ENCODE data around the gene RNF213.
A peak's percentile ranks its signal among the peaks of the same experiment; 100 is the strongest.

The RNF213 gene

DNA sequence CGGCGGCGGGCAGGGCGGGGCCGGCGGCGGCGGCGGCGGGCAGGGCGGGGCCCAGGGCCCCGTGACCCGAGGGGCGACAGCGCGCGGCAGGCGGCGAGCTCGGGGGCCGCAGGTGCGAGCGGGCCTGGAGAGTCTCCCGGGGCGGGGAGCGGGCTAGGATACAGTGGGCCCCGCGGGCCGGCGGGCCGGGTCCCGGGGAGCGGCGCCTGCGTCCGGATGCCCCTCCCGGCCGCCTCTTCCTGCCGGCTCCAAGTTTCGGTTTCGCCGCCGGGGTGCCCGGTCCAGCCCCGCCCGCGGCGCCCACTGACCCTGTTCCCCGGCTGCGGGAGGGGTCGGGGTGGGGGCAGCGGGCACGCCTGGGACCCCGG lies at the start of gene RNF213:
TSS of gene RNF213 (plus strand) at position 62 of the 368 bp plus-strand sequence. CDS start 2,830 bp downstream, outside the sequence.
- Histone ChIP-seq H3K4me3 (ENCODE audit: low read depth in 1 of 2, low read length in 2 of 2) (peak within 1 kb of the TSS; percentile 88 to 99), H3K9ac (ENCODE audit: low read length) (peak within 1 kb of the TSS; percentile 53), H3K27ac (ENCODE audit: low read depth, low read length) (peak within 1 kb of the TSS; percentile 97), H3K27me3 (ENCODE audit: control insufficient read depth in 1 of 2, insufficient read depth in 2 of 2, low read length in 2 of 2) (no peaks in the 10 kb centered on the region), H3K36me3 (ENCODE audit: insufficient read depth, low read length) (no peaks in the 10 kb centered on the region), H3K9me3 (ENCODE audit: low read length) (no peaks in the 10 kb centered on the region), H3K4me1 (ENCODE audit: insufficient read depth, low read length) (peaks cover 33% of the 10 kb centered on the region)

DNA sequence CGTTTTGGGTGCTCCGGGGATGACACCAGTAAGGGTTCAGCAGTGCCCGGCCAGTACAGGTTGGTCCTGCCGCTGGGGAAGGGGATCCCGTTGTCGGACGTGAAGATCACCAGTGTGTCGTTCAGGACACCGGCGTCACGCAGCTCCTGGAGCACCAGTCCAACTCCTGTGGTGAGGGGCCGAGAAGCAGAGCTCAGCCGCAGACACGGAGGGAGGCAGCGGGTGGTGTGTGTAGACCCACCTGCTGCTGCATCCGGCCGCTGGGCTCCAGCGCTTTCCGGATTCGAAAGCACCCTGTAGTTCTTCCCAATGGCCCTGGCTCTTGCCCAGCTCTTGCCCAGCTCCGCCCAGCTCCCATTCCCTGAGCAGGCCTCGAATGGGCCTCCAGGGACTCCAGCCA lies 48.5 kb upstream of the RNF213 start:
- Histone ChIP-seq H3K9me3 (ENCODE audit: low read length) (no peaks in the 10 kb centered on the region), H3K4me3 (ENCODE audit: low read depth in 1 of 2, low read length in 2 of 2) (no peak overlapping the region), H3K9ac (ENCODE audit: low read length) (no peak overlapping the region), H3K27ac (ENCODE audit: low read depth, low read length) (no peak overlapping the region), H3K27me3 (ENCODE audit: control insufficient read depth in 1 of 2, insufficient read depth in 2 of 2, low read length in 2 of 2) (no peaks in the 10 kb centered on the region), H3K36me3 (ENCODE audit: insufficient read depth, low read length) (peaks cover 23% of the 10 kb centered on the region), H3K4me1 (ENCODE audit: insufficient read depth, low read length) (no peaks in the 10 kb centered on the region)

DNA sequence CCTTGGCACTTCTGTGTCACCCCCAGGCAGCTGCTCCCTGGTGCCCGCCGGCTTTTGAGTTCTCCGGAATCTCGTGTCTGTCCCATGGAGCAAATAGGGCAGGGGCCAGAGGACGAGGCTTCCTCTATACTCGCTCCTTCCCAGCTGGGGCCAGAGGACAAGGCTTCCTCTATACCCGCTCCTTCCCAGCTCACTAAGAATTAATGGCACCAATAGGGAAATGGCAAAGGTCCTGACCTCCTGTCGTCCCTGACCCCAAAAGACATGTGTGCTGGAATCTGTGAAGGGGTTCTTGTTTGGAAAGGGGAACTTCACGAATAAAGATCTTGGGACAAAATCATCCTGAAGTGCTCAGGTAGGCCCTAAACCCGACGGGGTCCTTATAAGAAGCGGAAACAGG lies 48.1 kb upstream of the RNF213 start:
- no peak overlapping the region for H3K27ac ChIP-seq (ENCODE audit: low read depth, low read length)
- H3K36me3 ChIP-seq (ENCODE audit: insufficient read depth, low read length), result peaks cover 27% of the 10 kb centered on the region

DNA sequence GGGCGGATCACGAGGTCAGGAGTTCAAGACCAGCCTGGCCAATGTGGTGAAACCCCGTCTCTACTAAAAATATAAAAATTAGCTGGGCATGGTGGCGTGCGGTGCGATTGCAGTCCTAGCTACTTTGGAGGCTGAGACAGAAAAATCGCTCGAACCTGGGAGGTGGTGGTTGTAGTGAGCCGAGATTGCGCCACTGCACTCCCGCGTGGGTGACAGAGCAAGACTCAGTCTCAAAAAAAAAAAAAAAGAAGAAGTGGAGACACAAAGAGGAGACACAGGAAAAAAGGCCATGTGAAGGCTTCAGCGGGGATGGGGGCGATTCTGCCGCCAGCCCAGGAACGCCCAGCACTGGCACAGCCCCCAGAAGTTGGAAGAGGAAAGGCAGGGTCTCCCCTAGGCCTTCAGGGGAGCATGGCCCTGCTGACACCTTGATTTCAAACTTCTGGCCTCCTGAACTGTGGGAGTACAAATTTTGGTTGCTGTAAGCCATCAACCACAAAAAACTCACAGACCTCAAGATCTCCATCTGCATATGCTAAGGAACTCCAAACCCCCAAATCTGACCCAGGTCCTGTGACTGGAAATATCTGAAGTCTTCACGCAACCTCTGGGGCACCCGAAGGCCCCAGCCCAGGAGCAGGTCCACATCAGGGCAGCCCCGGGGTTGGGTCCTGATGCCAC lies 47.5 kb upstream of the RNF213 start:
- no peak overlapping the region for H3K9ac ChIP-seq (ENCODE audit: low read length)
- no peak overlapping the region for H3K27ac ChIP-seq (ENCODE audit: low read depth, low read length)
- no peaks in the 10 kb centered on the region for H3K27me3 ChIP-seq (ENCODE audit: control insufficient read depth in 1 of 2, insufficient read depth in 2 of 2, low read length in 2 of 2)
- no peaks in the 10 kb centered on the region for H3K9me3 ChIP-seq (ENCODE audit: low read length)
- H3K36me3 ChIP-seq (ENCODE audit: insufficient read depth, low read length), result peaks cover 32% of the 10 kb centered on the region
- no peaks in the 10 kb centered on the region for H3K4me1 ChIP-seq (ENCODE audit: insufficient read depth, low read length)
- no peak overlapping the region for H3K4me3 ChIP-seq (ENCODE audit: low read depth in 1 of 2, low read length in 2 of 2)

More for the DNA sequence above, 48.1 kb upstream of the RNF213 start:
- Histone ChIP-seq H3K27me3 (ENCODE audit: control insufficient read depth in 1 of 2, insufficient read depth in 2 of 2, low read length in 2 of 2) (no peaks in the 10 kb centered on the region), H3K4me1 (ENCODE audit: insufficient read depth, low read length) (no peaks in the 10 kb centered on the region), H3K4me3 (ENCODE audit: low read depth in 1 of 2, low read length in 2 of 2) (no peak overlapping the region), H3K9ac (ENCODE audit: low read length) (no peak overlapping the region), H3K9me3 (ENCODE audit: low read length) (no peaks in the 10 kb centered on the region)

DNA sequence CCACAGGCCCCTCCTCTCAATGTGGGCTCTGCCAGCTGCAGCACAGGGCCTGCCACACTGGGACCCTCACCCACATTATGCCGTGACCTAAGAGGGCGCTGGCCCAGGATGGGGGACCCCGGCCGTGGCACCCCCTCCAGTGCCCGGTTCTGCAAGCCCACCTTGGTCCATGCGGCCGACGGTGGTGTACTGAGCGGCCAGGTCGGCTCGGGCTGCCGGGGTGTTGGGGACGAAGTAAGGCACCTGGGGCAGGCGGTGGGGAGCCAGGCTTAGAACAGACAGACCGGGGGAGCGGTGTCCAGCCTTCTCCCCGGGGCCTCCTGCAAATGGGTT lies 47.0 kb upstream of the RNF213 start:
- Histone ChIP-seq H3K4me3 (ENCODE audit: low read depth in 1 of 2, low read length in 2 of 2) (no peak overlapping the region), H3K36me3 (ENCODE audit: insufficient read depth, low read length) (peaks cover 32% of the 10 kb centered on the region), H3K9ac (ENCODE audit: low read length) (no peak overlapping the region), H3K27ac (ENCODE audit: low read depth, low read length) (no peak overlapping the region), H3K27me3 (ENCODE audit: control insufficient read depth in 1 of 2, insufficient read depth in 2 of 2, low read length in 2 of 2) (no peaks in the 10 kb centered on the region), H3K9me3 (ENCODE audit: low read length) (no peaks in the 10 kb centered on the region), H3K4me1 (ENCODE audit: insufficient read depth, low read length) (no peaks in the 10 kb centered on the region)

DNA sequence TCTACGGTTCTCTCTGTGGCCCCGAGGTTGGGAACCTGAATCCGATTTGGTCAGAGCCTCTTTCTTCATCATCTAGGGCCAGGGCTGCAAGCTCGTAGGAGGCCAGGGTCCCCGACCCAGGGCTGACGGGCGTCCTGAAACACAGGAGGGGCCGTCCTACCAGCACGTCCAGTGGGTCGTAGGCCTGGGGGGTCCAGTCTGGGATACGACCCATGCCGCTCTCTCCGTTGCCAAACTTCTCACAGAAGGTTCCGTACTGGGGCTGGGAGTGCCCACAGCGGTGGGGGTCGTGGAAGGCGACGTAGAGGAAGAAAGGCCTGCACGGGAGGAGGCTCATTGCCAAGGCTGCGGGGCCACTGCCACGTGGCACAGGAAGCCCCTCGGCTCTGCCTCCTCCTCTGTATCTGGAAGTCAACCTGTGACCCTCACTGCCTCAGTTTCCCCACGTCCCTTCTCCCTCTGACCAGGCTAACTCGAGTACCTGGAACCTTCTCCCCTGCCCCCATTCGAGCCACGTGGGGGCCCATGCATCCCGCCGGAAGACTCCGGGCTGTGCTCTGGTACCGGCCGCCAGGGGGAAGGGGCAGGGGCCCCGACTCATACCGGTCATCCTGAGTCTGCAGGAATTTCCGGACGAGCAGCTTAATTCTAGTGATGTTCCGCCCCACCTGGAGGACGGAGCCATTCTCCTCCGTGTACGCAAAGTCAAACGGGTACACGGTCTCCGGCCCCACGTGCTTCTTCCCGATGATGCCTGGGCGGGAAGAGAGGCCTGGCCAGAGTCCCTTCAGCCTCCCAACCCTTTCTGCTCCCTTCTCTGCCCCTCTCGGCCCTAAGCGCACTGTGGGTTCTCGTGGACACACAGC lies 46.4 kb upstream of the RNF213 start:
- no peaks in the 10 kb centered on the region for H3K27me3 ChIP-seq (ENCODE audit: control insufficient read depth in 1 of 2, insufficient read depth in 2 of 2, low read length in 2 of 2)
- no peaks in the 10 kb centered on the region for H3K9me3 ChIP-seq (ENCODE audit: low read length)
- peaks cover 1% of the 10 kb centered on the region for H3K4me1 ChIP-seq (ENCODE audit: insufficient read depth, low read length)
- H3K27ac ChIP-seq (ENCODE audit: low read depth, low read length), result no peak overlapping the region
- H3K4me3 ChIP-seq (ENCODE audit: low read depth in 1 of 2, low read length in 2 of 2), result no peak overlapping the region
- no peak overlapping the region for H3K9ac ChIP-seq (ENCODE audit: low read length)
- peaks cover 32% of the 10 kb centered on the region for H3K36me3 ChIP-seq (ENCODE audit: insufficient read depth, low read length)

DNA sequence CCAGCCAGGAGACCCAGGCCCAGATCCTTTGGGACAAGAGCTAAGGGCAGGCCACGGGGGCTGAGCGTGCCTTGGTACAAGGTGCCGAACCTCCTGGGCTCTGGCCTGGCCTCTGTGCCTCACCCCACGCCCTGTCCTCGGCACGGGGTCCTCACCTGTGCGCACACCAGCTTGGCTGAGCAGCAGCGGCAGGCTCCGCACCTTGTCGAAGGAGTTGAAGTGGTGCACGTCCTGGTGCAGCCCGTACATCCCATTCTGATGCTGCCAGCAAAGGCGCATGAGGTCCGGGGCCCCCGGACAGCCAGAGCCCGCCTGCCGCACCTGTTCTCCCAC lies 45.8 kb upstream of the RNF213 start:
- H3K4me3 ChIP-seq (ENCODE audit: low read depth in 1 of 2, low read length in 2 of 2), result no peak overlapping the region
- no peaks in the 10 kb centered on the region for H3K9me3 ChIP-seq (ENCODE audit: low read length)
- H3K27me3 ChIP-seq (ENCODE audit: control insufficient read depth in 1 of 2, insufficient read depth in 2 of 2, low read length in 2 of 2), result no peaks in the 10 kb centered on the region
- no peak overlapping the region for H3K9ac ChIP-seq (ENCODE audit: low read length)
- no peak overlapping the region for H3K27ac ChIP-seq (ENCODE audit: low read depth, low read length)
- peaks cover 32% of the 10 kb centered on the region for H3K36me3 ChIP-seq (ENCODE audit: insufficient read depth, low read length)
- H3K4me1 ChIP-seq (ENCODE audit: insufficient read depth, low read length), result peaks cover 5% of the 10 kb centered on the region

DNA sequence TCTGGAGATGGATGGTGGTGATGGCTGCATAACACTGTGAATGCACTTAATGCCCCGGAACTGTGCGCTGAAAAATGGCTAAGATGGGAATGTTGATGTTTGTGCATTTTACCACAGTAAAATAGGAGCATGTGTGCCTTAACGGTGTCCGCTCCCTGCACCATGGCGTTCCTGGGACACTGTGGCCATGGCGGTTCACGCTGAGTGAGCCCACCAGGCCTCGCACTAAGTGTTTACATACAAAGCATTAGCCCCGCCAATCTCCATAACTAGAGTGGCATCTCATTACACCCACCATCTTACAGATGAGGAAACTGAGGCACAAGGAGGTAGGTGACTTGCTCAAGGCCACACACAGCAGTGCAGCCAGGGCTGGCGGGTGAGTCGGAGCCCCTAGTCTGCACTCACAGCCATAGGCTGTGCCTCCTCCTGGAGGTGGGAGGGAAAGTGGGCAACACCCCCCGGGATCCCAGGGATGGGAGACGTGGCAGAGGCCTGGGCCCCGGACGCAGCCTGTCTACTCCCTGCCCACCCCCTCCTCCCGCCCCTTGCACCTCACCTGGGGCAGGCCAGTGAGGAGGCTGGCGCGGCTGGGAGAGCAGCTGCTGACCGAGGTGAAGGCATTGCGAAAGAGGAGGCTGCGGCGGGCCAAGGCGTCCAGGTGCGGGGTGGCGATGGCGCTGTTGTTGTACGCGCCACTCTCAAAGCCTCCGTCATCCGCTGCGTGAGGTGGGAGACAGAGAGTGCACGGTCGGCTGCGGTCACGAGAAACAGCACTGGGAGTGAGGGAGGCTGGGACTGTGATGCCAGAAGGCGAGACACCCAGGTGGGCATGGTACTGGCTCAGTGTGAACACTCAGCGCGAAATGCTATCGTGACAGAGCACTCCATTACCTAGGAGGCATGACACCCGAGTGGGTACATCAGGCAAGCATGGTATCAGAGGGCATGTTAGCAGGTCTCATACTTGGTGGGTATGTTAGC lies 43.9 kb upstream of the RNF213 start:
- Histone ChIP-seq H3K27ac (ENCODE audit: low read depth, low read length) (no peak overlapping the region), H3K27me3 (ENCODE audit: control insufficient read depth in 1 of 2, insufficient read depth in 2 of 2, low read length in 2 of 2) (no peaks in the 10 kb centered on the region), H3K4me3 (ENCODE audit: low read depth in 1 of 2, low read length in 2 of 2) (no peak overlapping the region), H3K9ac (ENCODE audit: low read length) (no peak overlapping the region), H3K9me3 (ENCODE audit: low read length) (no peaks in the 10 kb centered on the region), H3K36me3 (ENCODE audit: insufficient read depth, low read length) (peaks cover 23% of the 10 kb centered on the region), H3K4me1 (ENCODE audit: insufficient read depth, low read length) (peaks cover 12% of the 10 kb centered on the region)

DNA sequence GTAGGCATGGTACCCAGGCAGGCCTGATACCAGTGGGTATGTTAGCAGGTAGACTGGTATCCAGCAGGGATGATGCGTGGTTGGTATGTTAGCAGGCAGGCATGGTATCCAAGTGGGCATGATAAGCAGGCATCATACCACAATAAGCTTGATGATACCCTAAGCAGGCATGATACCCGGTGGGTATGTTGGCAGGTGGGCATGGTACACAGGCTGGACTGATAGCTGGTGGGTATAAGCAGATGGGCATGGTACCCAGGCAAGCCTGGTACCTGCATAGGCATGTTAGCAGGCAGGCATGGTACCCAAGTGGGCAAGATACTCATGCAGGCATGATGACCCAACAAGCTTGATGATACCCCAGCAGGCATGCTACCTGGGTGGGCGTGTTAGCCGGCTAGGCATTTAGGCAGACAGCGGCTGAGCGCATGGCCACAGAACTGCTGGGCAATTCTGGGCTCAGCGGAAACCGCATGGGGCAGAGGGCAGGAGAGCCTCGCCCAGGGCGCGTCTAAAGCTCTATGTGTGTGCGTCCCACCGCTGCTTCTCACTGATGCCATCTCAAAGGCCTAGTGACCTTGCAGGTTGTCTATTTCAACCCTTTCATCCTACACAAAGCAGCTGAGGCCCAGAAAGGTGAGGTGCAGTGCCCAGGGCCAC lies 42.8 kb upstream of the RNF213 start:
- Histone ChIP-seq H3K27me3 (ENCODE audit: control insufficient read depth in 1 of 2, insufficient read depth in 2 of 2, low read length in 2 of 2) (no peaks in the 10 kb centered on the region), H3K9ac (ENCODE audit: low read length) (no peak overlapping the region), H3K27ac (ENCODE audit: low read depth, low read length) (no peak overlapping the region), H3K9me3 (ENCODE audit: low read length) (no peaks in the 10 kb centered on the region), H3K4me3 (ENCODE audit: low read depth in 1 of 2, low read length in 2 of 2) (no peak overlapping the region), H3K36me3 (ENCODE audit: insufficient read depth, low read length) (peaks cover 15% of the 10 kb centered on the region), H3K4me1 (ENCODE audit: insufficient read depth, low read length) (peaks cover 19% of the 10 kb centered on the region)

DNA sequence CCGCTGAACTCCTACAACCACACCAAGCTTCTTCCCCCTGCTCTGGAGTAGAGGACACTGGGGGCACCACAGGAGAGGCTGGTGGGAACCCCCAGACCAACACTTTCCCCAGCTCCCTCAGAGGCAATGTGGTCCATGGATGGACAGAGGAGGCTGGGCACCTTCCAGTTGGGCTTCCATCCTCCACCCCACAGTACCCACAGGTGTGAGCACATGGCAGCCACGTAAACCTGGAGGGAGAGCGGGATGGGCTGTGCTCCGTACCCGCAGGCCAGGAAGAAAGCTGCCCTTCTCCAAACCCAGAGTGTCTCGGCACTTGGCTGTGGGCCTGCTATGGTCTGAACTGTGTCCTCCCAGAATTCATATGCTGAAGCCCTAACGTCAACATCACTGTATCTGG lies 42.3 kb upstream of the RNF213 start:
- no peak overlapping the region for H3K4me3 ChIP-seq (ENCODE audit: low read depth in 1 of 2, low read length in 2 of 2)

More for the DNA sequence above, 42.3 kb upstream of the RNF213 start:
- H3K36me3 ChIP-seq (ENCODE audit: insufficient read depth, low read length), result peaks cover 21% of the 10 kb centered on the region
- H3K9ac ChIP-seq (ENCODE audit: low read length), result no peak overlapping the region
- H3K27ac ChIP-seq (ENCODE audit: low read depth, low read length), result no peak overlapping the region
- H3K27me3 ChIP-seq (ENCODE audit: control insufficient read depth in 1 of 2, insufficient read depth in 2 of 2, low read length in 2 of 2), result no peaks in the 10 kb centered on the region
- no peaks in the 10 kb centered on the region for H3K9me3 ChIP-seq (ENCODE audit: low read length)
- H3K4me1 ChIP-seq (ENCODE audit: insufficient read depth, low read length), result peaks cover 19% of the 10 kb centered on the region
